Natural killer cell (primary cell): ENCODE measurements around the gene SNRPA. TPM values are rescaled to one million over a fixed set of nuclear protein-coding genes. Genes with fewer than 3 reads are reported as not detected.

Source experiments
- ATAC-seq, 3 donors: fragments of 150-1000 bp in 2 of 3; fragments of 200-7000 bp in 1 of 3; cut with Tn5 transposase; 1 replicate in 1 of 3; 2 replicates in 2 of 3; pipeline ENCODE4 v1.10.0; 2021; ENCODE audit warnings: mild to moderate bottlenecking in 2 of 3, moderate library complexity in 2 of 3
- DNase-seq, 2 donors: peaks; one replicate each; pipeline versions ENCODE4 v3.0.0 to v3.0.0-alpha.2; 2013 to 2021; ENCODE audit warnings: mixed read lengths in 1 of 2
- H3K27ac ChIP-seq: one replicate; pipeline ENCODE4 v1.5.1; 2013; ENCODE audit warnings: mild to moderate bottlenecking, low read length
- H3K27me3 ChIP-seq: one replicate; pipeline ENCODE4 v1.6.1; 2013; ENCODE audit warnings: low read length; ENCODE audit not compliant: control insufficient read depth, insufficient read depth
- H3K36me3 ChIP-seq: one replicate; pipeline ENCODE4 v1.6.1; 2013; ENCODE audit warnings: low read length; ENCODE audit not compliant: control insufficient read depth, insufficient read depth
- H3K4me1 ChIP-seq: one replicate; pipeline ENCODE4 v1.6.1; 2013; ENCODE audit warnings: low read length; ENCODE audit not compliant: control insufficient read depth, insufficient read depth
- H3K4me3 ChIP-seq: one replicate; pipeline ENCODE4 v1.5.1; 2013; ENCODE audit warnings: low read length
- H3K9me3 ChIP-seq: one replicate; pipeline ENCODE4 v1.6.1; 2013; ENCODE audit warnings: low read length; ENCODE audit not compliant: control insufficient read depth, insufficient read depth
- H3K27ac Mint-ChIP-seq, 2 donors: one replicate each; pipeline ENCODE4 v1.8.0; 2022; ENCODE audit warnings: mild to moderate bottlenecking in 2 of 2, mixed read lengths in 2 of 2, moderate library complexity in 1 of 2
- H3K27me3 Mint-ChIP-seq, 2 donors: one replicate each; pipeline ENCODE4 v1.8.0; 2022; ENCODE audit warnings: low read depth in 2 of 2, mixed read lengths in 2 of 2
- H3K36me3 Mint-ChIP-seq: one replicate; pipeline ENCODE4 v1.8.0; 2022; ENCODE audit warnings: mixed read lengths
- H3K4me1 Mint-ChIP-seq, 2 donors: one replicate each; pipeline ENCODE4 v1.8.0; 2022; ENCODE audit warnings: mixed read lengths in 2 of 2
- H3K4me3 Mint-ChIP-seq: one replicate; pipeline ENCODE4 v1.8.0; 2022; ENCODE audit warnings: mild to moderate bottlenecking, moderate library complexity, mixed read lengths
- H3K9me3 Mint-ChIP-seq, 2 donors: one replicate each; pipeline ENCODE4 v1.8.0; 2022; ENCODE audit warnings: mixed read lengths in 2 of 2
- CTCF ChIP-seq: fragments of 200-600 bp; IDR thresholded peaks from one replicate; pipeline ENCODE4 v1.8.0; 2022; ENCODE audit warnings: antibody characterized with exemption
- WGBS: methylation state at CpG from one replicate; pipeline ENCODE4 v1.1.7; 2013; ENCODE audit warnings: missing lambda C conversion rate; ENCODE audit not compliant: insufficient coverage; 5-methylcytosine and 5-hydroxymethylcytosine counted together
- intact Hi-C: fragments of 100-400 bp; cut with micrococcal nuclease; formaldehyde crosslinking; loops from one replicate; pipeline ENCODE4 v1.14.2; 2022
- total RNA-seq, 4 donors: library from RNA; stranded (reverse); fragments of 120-200 nt in 1 of 4; gene quantifications; one replicate each; pipeline versions ENCODE4 v1.2.3 to v1.2.4, GENCODE V29; 2013 to 2022

The SNRPA gene
- total RNA-seq, 3 donors from 2014 or later (not counting 1 experiment from before 2014, with no cell fraction given) = 56.2 to 65.9 (median 60.9) TPM

- Histone ChIP-seq H3K4me1 (no peaks in the 10 kb centered on the region), H3K27ac (no peak overlapping the region), H3K27me3 (no peaks in the 10 kb centered on the region), H3K36me3 (peaks cover 53% of the 10 kb centered on the region), H3K4me3 (no peak overlapping the region), H3K9me3 (no peaks in the 10 kb centered on the region)
- Mint-ChIP-seq H3K27ac (no peak overlapping the region), H3K4me3 (no peak overlapping the region), H3K36me3 (peaks cover 7% of the 10 kb centered on the region), H3K4me1 (no peaks in the 10 kb centered on the region), H3K27me3 (no peaks in the 10 kb centered on the region), H3K9me3 (no peaks in the 10 kb centered on the region)
- TF ChIP-seq CTCF = no peak
- WGBS = 95% methylated on average over 11 of the region's 11 CpGs
- DNase-seq (no peak), ATAC-seq (no peak)
- intact Hi-C loops = no loop called here
These were observed 15.8 kb upstream of the SNRPA start for GRCh38 chr19:40735013-40735771.

- H3K27ac Mint-ChIP-seq = no peak overlapping the region
- ATAC-seq (no peak), DNase-seq (no peak)
- TF ChIP-seq CTCF = no peak
- 91% methylated on average over 6 of the region's 9 CpGs for WGBS
- no peaks in the 10 kb centered on the region for H3K27me3 Mint-ChIP-seq
- no peak overlapping the region for H3K27ac ChIP-seq
- peaks cover 40% of the 10 kb centered on the region for H3K36me3 ChIP-seq
- no peaks in the 10 kb centered on the region for H3K9me3 ChIP-seq
- H3K36me3 Mint-ChIP-seq = peaks cover 7% of the 10 kb centered on the region
- no peak overlapping the region for H3K4me3 Mint-ChIP-seq
- no peaks in the 10 kb centered on the region for H3K27me3 ChIP-seq
- intact Hi-C loops = no loop called here
- no peaks in the 10 kb centered on the region for H3K9me3 Mint-ChIP-seq
- no peak overlapping the region for H3K4me3 ChIP-seq
- no peaks in the 10 kb centered on the region for H3K4me1 ChIP-seq
- H3K4me1 Mint-ChIP-seq = no peaks in the 10 kb centered on the region
These were observed 14.3 kb upstream of the SNRPA start for GRCh38 chr19:40736661-40737060.

- Mint-ChIP-seq H3K27me3 (no peaks in the 10 kb centered on the region), H3K9me3 (no peaks in the 10 kb centered on the region), H3K4me1 (no peaks in the 10 kb centered on the region), H3K4me3 (no peak overlapping the region), H3K36me3 (peaks cover 7% of the 10 kb centered on the region), H3K27ac (no peak overlapping the region)
- Histone ChIP-seq H3K27ac (no peak overlapping the region), H3K27me3 (no peaks in the 10 kb centered on the region), H3K9me3 (no peaks in the 10 kb centered on the region), H3K4me3 (no peak overlapping the region), H3K4me1 (no peaks in the 10 kb centered on the region), H3K36me3 (peaks cover 38% of the 10 kb centered on the region)
- intact Hi-C loops = no loop called here
- ATAC-seq (no peak), DNase-seq (no peak)
- 97% methylated on average over 9 of the region's 9 CpGs for WGBS
- no peak for TF ChIP-seq CTCF
These were observed 13.8 kb upstream of the SNRPA start for GRCh38 chr19:40737102-40737644.
